ENCODE measurements around the gene FGF12. TPM values are rescaled to one million over a fixed set of nuclear protein-coding genes. Genes with fewer than 3 reads are reported as not detected.

FGF12 gene
- total and polyA plus RNA-seq, 4 experiments from 2014 or later, result not detected

GRCh38 chr3:192482391-192482790, 244.9 kb downstream of the FGF12 start:
- no peak overlapping the region for H3K4me3 ChIP-seq (ENCODE audit: low read length in 2 of 2)
- Mint-ChIP-seq H3K36me3 (no peaks in the 10 kb centered on the region), H3K9me3 (no peaks in the 10 kb centered on the region), H3K27me3 (no peaks in the 10 kb centered on the region), H3K4me3 (peak overlapping the region in 1 of 8 donors; percentile 32), H3K4me1 (peaks cover 0 to 5% (median 3%) of the 10 kb centered on the region in 4 donors), H3K27ac (no peak overlapping the region)
- ChIA-PET CTCF (ENCODE audit: partially characterized antibody) (interaction anchor here (1.2 to 1.3 kb wide), 2 partner anchors 11 to 15 kb away, joined by 3 read pairs; no protein-coding TSS in a partner anchor), POLR2A (ENCODE audit: partially characterized antibody) (no interaction called here)
- H3K9me3 ChIP-seq (ENCODE audit: control insufficient read depth in 1 of 2, low read length in 2 of 2), result no peaks in the 10 kb centered on the region
- no peaks in the 10 kb centered on the region for H3K27me3 ChIP-seq (ENCODE audit: insufficient read depth, low read length)
- H3K4me1 ChIP-seq (ENCODE audit: insufficient read depth, low read length), result no peaks in the 10 kb centered on the region
- no peak for DNase-seq
- H3K36me3 ChIP-seq (ENCODE audit: insufficient read depth, low read length), result no peaks in the 10 kb centered on the region
- intact Hi-C loops (cut with micrococcal nuclease), result no loop called here
- H3K27ac ChIP-seq (ENCODE audit: low read depth, low read length), result no peak overlapping the region

- ChIA-PET POLR2A (ENCODE audit: partially characterized antibody) (no interaction called here), CTCF (ENCODE audit: partially characterized antibody) (interaction anchor here (1.2 kb wide), 1 partner anchor 14 kb away, joined by 3 read pairs; no protein-coding TSS in a partner anchor)
- H3K36me3 ChIP-seq (ENCODE audit: insufficient read depth, low read length), result no peaks in the 10 kb centered on the region
- peaks cover 2 to 3% of the 10 kb centered on the region in 2 donors for H3K27me3 Mint-ChIP-seq
- H3K9me3 Mint-ChIP-seq, result no peaks in the 10 kb centered on the region
- H3K4me3 Mint-ChIP-seq, result no peak overlapping the region
- H3K36me3 Mint-ChIP-seq, result no peaks in the 10 kb centered on the region
- H3K27ac ChIP-seq (ENCODE audit: low read depth, low read length), result no peak overlapping the region
- no peaks in the 10 kb centered on the region for H3K4me1 ChIP-seq (ENCODE audit: insufficient read depth, low read length)
- no peak for DNase-seq
- H3K4me1 Mint-ChIP-seq, result peaks cover 0 to 5% (median 3%) of the 10 kb centered on the region in 4 donors
- no peaks in the 10 kb centered on the region for H3K27me3 ChIP-seq (ENCODE audit: insufficient read depth, low read length)
- H3K27ac Mint-ChIP-seq, result no peak overlapping the region
- H3K9me3 ChIP-seq (ENCODE audit: control insufficient read depth in 1 of 2, low read length in 2 of 2), result no peaks in the 10 kb centered on the region
- no peak overlapping the region for H3K4me3 ChIP-seq (ENCODE audit: low read length in 2 of 2)
- intact Hi-C loops (cut with micrococcal nuclease), result no loop called here
Observed at GRCh38 chr3:192481638-192482037, 245.7 kb downstream of the FGF12 start.

GRCh38 chr3:192467230-192468140, 259.9 kb downstream of the FGF12 start:
- Histone ChIP-seq H3K9me3 (ENCODE audit: control insufficient read depth in 1 of 2, low read length in 2 of 2) (no peaks in the 10 kb centered on the region), H3K4me3 (ENCODE audit: low read length in 2 of 2) (no peak overlapping the region), H3K27me3 (ENCODE audit: insufficient read depth, low read length) (no peaks in the 10 kb centered on the region), H3K4me1 (ENCODE audit: insufficient read depth, low read length) (no peaks in the 10 kb centered on the region), H3K27ac (ENCODE audit: low read depth, low read length) (no peak overlapping the region), H3K36me3 (ENCODE audit: insufficient read depth, low read length) (no peaks in the 10 kb centered on the region)
- intact Hi-C loops (cut with micrococcal nuclease), result loop anchor here (5.0 to 10.0 kb wide), 2 partner anchors 1850 to 1937 kb away; no protein-coding TSS in a partner anchor
- H3K36me3 Mint-ChIP-seq, result no peaks in the 10 kb centered on the region
- POLR2A ChIA-PET (ENCODE audit: partially characterized antibody), result no interaction called here
- H3K4me1 Mint-ChIP-seq, result peaks cover 0 to 2% (median under 1%) of the 10 kb centered on the region in 4 donors
- no peak overlapping the region for H3K27ac Mint-ChIP-seq
- CTCF ChIA-PET (ENCODE audit: partially characterized antibody), result interaction anchor here (0.7 to 2.6 kb wide), 6 partner anchors 8 to 337 kb away, joined by 3 to 12 read pairs (median 3); no protein-coding TSS in a partner anchor
- no peak overlapping the region for H3K4me3 Mint-ChIP-seq
- DNase-seq, result peak in 4 of 5 donors; percentile 26 to 52 (median 33)
- peaks cover 4 to 11% of the 10 kb centered on the region in 2 donors for H3K27me3 Mint-ChIP-seq
- H3K9me3 Mint-ChIP-seq, result no peaks in the 10 kb centered on the region

GRCh38 chr3:192449036-192449435, 278.3 kb downstream of the FGF12 start:
- H3K27ac ChIP-seq (ENCODE audit: low read depth, low read length), result no peak overlapping the region
- peaks cover 10 to 13% of the 10 kb centered on the region in 2 donors for H3K27me3 Mint-ChIP-seq
- ChIA-PET POLR2A (ENCODE audit: partially characterized antibody) (no interaction called here), CTCF (ENCODE audit: partially characterized antibody) (interaction anchor here (2.0 kb wide), 1 partner anchor 10 kb away, joined by 4 read pairs; no protein-coding TSS in a partner anchor)
- no peak overlapping the region for H3K4me3 Mint-ChIP-seq
- H3K9me3 ChIP-seq (ENCODE audit: control insufficient read depth in 1 of 2, low read length in 2 of 2), result no peaks in the 10 kb centered on the region
- intact Hi-C loops (cut with micrococcal nuclease), result loop anchor here (10.0 kb wide), 1 partner anchor 1564 kb away; no protein-coding TSS in a partner anchor
- H3K9me3 Mint-ChIP-seq, result no peaks in the 10 kb centered on the region
- H3K4me1 Mint-ChIP-seq, result peaks cover 0 to 2% (median 0%) of the 10 kb centered on the region in 4 donors
- no peak overlapping the region for H3K27ac Mint-ChIP-seq
- DNase-seq, result no peak
- H3K36me3 ChIP-seq (ENCODE audit: insufficient read depth, low read length), result no peaks in the 10 kb centered on the region
- H3K4me1 ChIP-seq (ENCODE audit: insufficient read depth, low read length), result no peaks in the 10 kb centered on the region
- peaks cover 9% of the 10 kb centered on the region for H3K27me3 ChIP-seq (ENCODE audit: insufficient read depth, low read length)
- no peaks in the 10 kb centered on the region for H3K36me3 Mint-ChIP-seq
- no peak overlapping the region for H3K4me3 ChIP-seq (ENCODE audit: low read length in 2 of 2)

GRCh38 chr3:192445770-192446644, 281.3 kb downstream of the FGF12 start:
- H3K27ac Mint-ChIP-seq, result no peak overlapping the region
- no peak for DNase-seq
- ChIA-PET POLR2A (ENCODE audit: partially characterized antibody) (no interaction called here), CTCF (ENCODE audit: partially characterized antibody) (interaction anchor here (0.9 to 3.6 kb wide), 2 partner anchors 12 to 18 kb away, joined by 3 to 38 read pairs; no protein-coding TSS in a partner anchor)
- no peak overlapping the region for H3K27ac ChIP-seq (ENCODE audit: low read depth, low read length)
- H3K9me3 Mint-ChIP-seq, result no peaks in the 10 kb centered on the region
- peaks cover 10 to 13% of the 10 kb centered on the region in 2 donors for H3K27me3 Mint-ChIP-seq
- intact Hi-C loops (cut with micrococcal nuclease), result loop anchor here (10.0 kb wide), 1 partner anchor 1561 kb away; no protein-coding TSS in a partner anchor
- H3K9me3 ChIP-seq (ENCODE audit: control insufficient read depth in 1 of 2, low read length in 2 of 2), result no peaks in the 10 kb centered on the region
- H3K4me3 Mint-ChIP-seq, result no peak overlapping the region
- H3K4me1 ChIP-seq (ENCODE audit: insufficient read depth, low read length), result no peaks in the 10 kb centered on the region
- no peaks in the 10 kb centered on the region for H3K36me3 Mint-ChIP-seq
- H3K4me1 Mint-ChIP-seq, result peaks cover 0 to 2% (median 0%) of the 10 kb centered on the region in 4 donors
- H3K27me3 ChIP-seq (ENCODE audit: insufficient read depth, low read length), result peaks cover 9% of the 10 kb centered on the region
- H3K4me3 ChIP-seq (ENCODE audit: low read length in 2 of 2), result no peak overlapping the region
- no peaks in the 10 kb centered on the region for H3K36me3 ChIP-seq (ENCODE audit: insufficient read depth, low read length)

GRCh38 chr3:192444791-192445106, 282.6 kb downstream of the FGF12 start:
- H3K9me3 ChIP-seq (ENCODE audit: control insufficient read depth in 1 of 2, low read length in 2 of 2), result no peaks in the 10 kb centered on the region
- Mint-ChIP-seq H3K27me3 (peaks cover 10 to 16% of the 10 kb centered on the region in 2 donors), H3K27ac (no peak overlapping the region), H3K9me3 (no peaks in the 10 kb centered on the region), H3K4me3 (no peak overlapping the region), H3K4me1 (peaks cover 0 to 2% (median 0%) of the 10 kb centered on the region in 4 donors), H3K36me3 (no peaks in the 10 kb centered on the region)
- POLR2A ChIA-PET (ENCODE audit: partially characterized antibody), result no interaction called here
- intact Hi-C loops (cut with micrococcal nuclease), result loop anchor here (5.0 to 10.0 kb wide), 2 partner anchors 1027 to 1560 kb away; no protein-coding TSS in a partner anchor
- no peaks in the 10 kb centered on the region for H3K4me1 ChIP-seq (ENCODE audit: insufficient read depth, low read length)
- no peaks in the 10 kb centered on the region for H3K36me3 ChIP-seq (ENCODE audit: insufficient read depth, low read length)
- no peak overlapping the region for H3K4me3 ChIP-seq (ENCODE audit: low read length in 2 of 2)
- DNase-seq, result no peak
- CTCF ChIA-PET (ENCODE audit: partially characterized antibody), result interaction anchor here (0.8 to 3.8 kb wide), 8 partner anchors 8 to 1561 kb away, joined by 3 to 38 read pairs (median 4); no protein-coding TSS in a partner anchor
- peaks cover 9% of the 10 kb centered on the region for H3K27me3 ChIP-seq (ENCODE audit: insufficient read depth, low read length)
- no peak overlapping the region for H3K27ac ChIP-seq (ENCODE audit: low read depth, low read length)
